ENCODE data around the gene SH3PXD2A.
"Not testable (repeated sequence)": the region's sequence is repeated elsewhere in the genome, so short reads cannot be mapped to it uniquely, and the experiment has no call there.

- TF ChIP-seq, protein P1, sequence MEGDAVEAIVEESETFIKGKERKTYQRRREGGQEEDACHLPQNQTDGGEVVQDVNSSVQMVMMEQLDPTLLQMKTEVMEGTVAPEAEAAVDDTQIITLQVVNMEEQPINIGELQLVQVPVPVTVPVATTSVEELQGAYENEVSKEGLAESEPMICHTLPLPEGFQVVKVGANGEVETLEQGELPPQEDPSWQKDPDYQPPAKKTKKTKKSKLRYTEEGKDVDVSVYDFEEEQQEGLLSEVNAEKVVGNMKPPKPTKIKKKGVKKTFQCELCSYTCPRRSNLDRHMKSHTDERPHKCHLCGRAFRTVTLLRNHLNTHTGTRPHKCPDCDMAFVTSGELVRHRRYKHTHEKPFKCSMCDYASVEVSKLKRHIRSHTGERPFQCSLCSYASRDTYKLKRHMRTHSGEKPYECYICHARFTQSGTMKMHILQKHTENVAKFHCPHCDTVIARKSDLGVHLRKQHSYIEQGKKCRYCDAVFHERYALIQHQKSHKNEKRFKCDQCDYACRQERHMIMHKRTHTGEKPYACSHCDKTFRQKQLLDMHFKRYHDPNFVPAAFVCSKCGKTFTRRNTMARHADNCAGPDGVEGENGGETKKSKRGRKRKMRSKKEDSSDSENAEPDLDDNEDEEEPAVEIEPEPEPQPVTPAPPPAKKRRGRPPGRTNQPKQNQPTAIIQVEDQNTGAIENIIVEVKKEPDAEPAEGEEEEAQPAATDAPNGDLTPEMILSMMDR (IDR thresholded peaks at IDR 0.05) = not testable (repeated sequence)
- TF ChIP-seq POLR2A (IDR thresholded peaks at IDR 0.05) = not testable (repeated sequence)
Observed at GRCh38 chr10:103662704-103663103, 192.7 kb downstream of the SH3PXD2A start.
